ENCODE results near the gene LACTB. TPM values are rescaled to one million over a fixed set of nuclear protein-coding genes. Genes with fewer than 3 reads are reported as not detected.

Gene LACTB
- total RNA-seq, 4 donors from 2014 or later: 15.6 to 20.8 (median 17.3) TPM

GRCh38 chr15:63085289-63085688 lies 36.4 kb upstream of the LACTB start:
- Histone ChIP-seq H3K27ac (no peak overlapping the region), H3K27me3 (no peaks in the 10 kb centered on the region), H3K9me3 (no peaks in the 10 kb centered on the region), H3K36me3 (no peaks in the 10 kb centered on the region), H3K4me1 (peaks cover 0 to 47% (median 18%) of the 10 kb centered on the region in 3 donors), H3K4me3 (no peak overlapping the region)
- WGBS, 2 donors (ENCODE audit: low coverage in 1 of 2): 93 to 94% methylated on average over 4 of the region's 4 CpGs
- no peak for TF ChIP-seq EP300 (IDR thresholded peaks at IDR 0.05)
- TF ChIP-seq CTCF (IDR thresholded peaks at IDR 0.05): no peak
- no peak for TF ChIP-seq POLR2AphosphoS5 (IDR thresholded peaks at IDR 0.05)
- no peak for TF ChIP-seq POLR2A (IDR thresholded peaks at IDR 0.05)
- no peak for ATAC-seq

- ATAC-seq: no peak
- H3K4me3 ChIP-seq: no peak overlapping the region
- no peaks in the 10 kb centered on the region for H3K36me3 ChIP-seq
- peaks cover 0 to 39% (median 18%) of the 10 kb centered on the region in 3 donors for H3K4me1 ChIP-seq
- no peaks in the 10 kb centered on the region for H3K9me3 ChIP-seq
- no peak overlapping the region for H3K27ac ChIP-seq
- TF ChIP-seq POLR2A (IDR thresholded peaks at IDR 0.05) (no peak), CTCF (IDR thresholded peaks at IDR 0.05) (no peak), EP300 (IDR thresholded peaks at IDR 0.05) (no peak), POLR2AphosphoS5 (IDR thresholded peaks at IDR 0.05) (no peak)
- H3K27me3 ChIP-seq: no peaks in the 10 kb centered on the region
- WGBS, 2 donors (ENCODE audit: low coverage in 1 of 2): 17 to 49% methylated on average over 1 to 4 of the region's 4 CpGs
Observed at GRCh38 chr15:63086271-63086670, 35.4 kb upstream of the LACTB start.

- no peak for ATAC-seq
- 67 to 72% methylated on average over 5 of the region's 5 CpGs for WGBS, 2 donors (ENCODE audit: low coverage in 1 of 2)
Observed at GRCh38 chr15:63086947-63087346, 34.7 kb upstream of the LACTB start.

GRCh38 chr15:63088533-63089245 lies 33.0 kb upstream of the LACTB start:
- H3K4me1 ChIP-seq: peaks cover under 1 to 33% (median 25%) of the 10 kb centered on the region in 3 donors
- no peaks in the 10 kb centered on the region for H3K27me3 ChIP-seq
- peak overlapping the region in 3 of 4 donors; percentile 62 to 75 (median 67) for H3K27ac ChIP-seq
- TF ChIP-seq CTCF (IDR thresholded peaks at IDR 0.05) (no peak), POLR2AphosphoS5 (IDR thresholded peaks at IDR 0.05) (no peak), POLR2A (IDR thresholded peaks at IDR 0.05) (no peak), EP300 (IDR thresholded peaks at IDR 0.05) (no peak)
- ATAC-seq: no peak
- H3K9me3 ChIP-seq: no peaks in the 10 kb centered on the region
- H3K36me3 ChIP-seq: no peaks in the 10 kb centered on the region
- H3K4me3 ChIP-seq: no peak overlapping the region
- 45 to 65% methylated on average over 2 of the region's 6 CpGs for WGBS, 2 donors (ENCODE audit: low coverage in 1 of 2)

More at GRCh38 chr15:63086947-63087346, 34.7 kb upstream of the LACTB start:
- H3K27ac ChIP-seq: no peak overlapping the region
- TF ChIP-seq CTCF (IDR thresholded peaks at IDR 0.05): no peak
- TF ChIP-seq POLR2AphosphoS5 (IDR thresholded peaks at IDR 0.05): no peak
- TF ChIP-seq POLR2A (IDR thresholded peaks at IDR 0.05): no peak
- no peak for TF ChIP-seq EP300 (IDR thresholded peaks at IDR 0.05)
- H3K27me3 ChIP-seq: no peaks in the 10 kb centered on the region
- peaks cover 0 to 39% (median 18%) of the 10 kb centered on the region in 3 donors for H3K4me1 ChIP-seq
- no peak overlapping the region for H3K4me3 ChIP-seq
- no peaks in the 10 kb centered on the region for H3K36me3 ChIP-seq
- H3K9me3 ChIP-seq: no peaks in the 10 kb centered on the region

Measured in gastroesophageal sphincter (tissue), 4 donors.